ENCODE results near the gene EPOP.
"Not testable (repeated sequence)": the region's sequence is repeated elsewhere in the genome, so short reads cannot be mapped to it uniquely, and the experiment has no call there.

Gene EPOP

DNA sequence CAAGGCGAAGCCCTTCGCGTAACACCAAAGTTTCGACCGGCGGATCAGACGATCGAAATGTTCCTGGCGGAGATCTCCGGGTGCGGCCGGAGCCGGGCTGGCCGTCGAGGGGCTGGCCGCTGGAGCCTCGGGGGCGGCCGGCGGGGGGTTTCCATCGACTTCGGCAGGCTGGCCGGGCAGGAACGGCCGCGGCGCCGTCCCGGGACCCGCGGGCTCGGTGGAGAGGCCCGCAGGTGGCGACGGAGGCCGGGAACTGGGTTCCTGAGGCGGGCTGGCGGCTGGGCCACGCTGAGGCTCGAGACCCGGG lies 1.1 kb downstream of the EPOP start:
- no peak for FAIRE-seq

DNA sequence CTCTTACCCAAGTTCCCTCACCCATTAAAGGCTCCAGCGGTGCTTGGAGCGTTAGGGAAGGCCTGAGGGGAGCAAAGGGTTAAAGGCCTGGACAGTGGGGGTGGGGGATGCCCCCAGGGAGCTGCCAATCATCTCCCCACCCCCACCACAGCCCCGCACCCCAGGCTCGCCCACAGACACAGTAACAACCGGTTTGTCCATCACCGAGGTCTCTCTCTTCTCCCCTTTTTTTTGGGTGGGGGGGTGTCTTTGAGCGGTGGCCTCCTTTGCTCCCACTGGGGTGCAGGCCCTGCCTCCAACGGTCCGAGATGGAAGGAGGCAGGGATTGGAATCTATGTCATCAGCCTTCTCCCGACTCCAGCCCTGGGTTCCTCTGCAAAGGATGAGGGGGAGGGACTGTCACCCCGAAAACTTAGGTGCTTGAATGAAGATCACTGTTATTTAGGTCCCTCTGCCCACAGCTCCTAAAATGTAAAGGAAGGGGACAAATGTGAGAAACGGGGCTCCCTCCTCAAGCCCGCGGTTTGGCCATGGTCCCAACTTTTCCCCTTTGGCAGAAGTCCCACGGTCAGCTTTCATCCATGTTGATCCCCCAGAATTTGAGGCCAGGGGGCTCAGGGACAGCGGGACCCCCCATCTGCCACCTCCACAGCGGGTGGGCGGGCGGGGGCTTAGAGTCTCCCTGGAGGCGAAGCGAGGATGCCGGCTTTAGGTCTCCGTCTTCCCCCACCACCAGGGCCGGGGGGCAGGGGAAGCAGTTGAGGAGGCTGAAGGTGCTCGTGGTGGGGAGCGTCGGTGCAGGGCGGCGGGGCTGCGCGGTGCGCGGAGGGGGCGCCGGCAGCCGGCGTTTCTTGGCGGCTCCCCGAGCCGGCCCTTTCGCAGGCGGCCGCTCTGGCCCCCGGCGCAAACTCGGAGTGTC lies 1.7 kb downstream of the EPOP start:
- FAIRE-seq: no peak

DNA sequence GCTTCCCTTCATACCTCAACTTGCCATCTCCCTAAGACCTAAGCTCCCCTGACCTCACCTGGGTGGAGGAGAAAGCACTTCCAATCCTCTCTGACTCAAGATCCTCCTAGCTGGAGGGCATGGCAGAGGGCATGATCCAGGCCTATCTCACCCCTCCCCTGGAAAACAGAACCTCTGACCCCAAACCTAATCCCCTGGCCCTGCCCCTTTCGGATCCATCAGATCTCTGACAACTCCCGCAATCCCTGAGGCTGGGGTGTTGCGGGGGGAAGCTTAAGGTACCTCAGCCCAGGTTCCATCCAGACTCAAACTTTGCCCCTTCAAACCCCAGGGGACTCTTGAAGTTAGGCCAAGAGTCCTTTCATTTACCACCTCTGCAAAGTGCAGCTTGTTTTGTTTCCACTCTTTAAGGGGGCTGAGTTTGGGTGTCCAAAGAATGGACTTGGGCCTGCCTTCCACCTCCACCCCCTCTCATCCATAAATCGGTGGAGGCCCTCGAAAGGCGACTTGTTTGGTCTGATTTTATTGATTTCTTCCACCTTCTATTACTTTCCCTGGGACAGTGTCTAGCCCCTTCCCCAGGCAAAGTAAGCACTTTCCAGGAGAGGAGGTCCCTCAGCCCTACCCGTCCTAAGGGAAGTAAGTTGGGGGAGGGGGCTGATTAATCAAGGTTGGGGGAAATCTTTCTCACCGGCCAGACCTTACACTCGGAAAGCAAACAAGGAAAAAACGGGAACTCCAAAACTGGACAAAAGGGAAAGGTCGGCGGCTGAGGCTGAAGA lies 2.6 kb downstream of the EPOP start:
- no peak for FAIRE-seq

DNA sequence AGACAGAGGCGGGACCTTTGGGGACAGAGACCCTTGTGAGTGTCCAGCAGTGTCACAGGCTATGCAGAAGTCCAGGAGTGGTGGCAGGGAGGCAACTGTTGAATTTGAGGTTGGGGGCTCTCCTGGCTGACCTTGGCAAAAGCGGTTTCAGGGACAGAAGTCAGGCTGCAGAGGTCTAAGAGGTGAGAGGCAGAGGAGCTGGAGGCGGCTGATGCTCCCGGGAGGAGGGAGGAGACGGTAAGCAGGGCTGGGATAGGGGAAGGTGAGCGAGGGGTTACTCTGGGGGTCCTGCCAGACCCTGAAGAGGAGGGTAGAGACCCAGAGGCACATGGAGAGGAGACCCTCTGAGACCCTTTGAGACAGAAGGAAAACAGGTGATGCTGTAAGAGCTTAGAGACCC lies 5.2 kb downstream of the EPOP start:
- FAIRE-seq: no peak

DNA sequence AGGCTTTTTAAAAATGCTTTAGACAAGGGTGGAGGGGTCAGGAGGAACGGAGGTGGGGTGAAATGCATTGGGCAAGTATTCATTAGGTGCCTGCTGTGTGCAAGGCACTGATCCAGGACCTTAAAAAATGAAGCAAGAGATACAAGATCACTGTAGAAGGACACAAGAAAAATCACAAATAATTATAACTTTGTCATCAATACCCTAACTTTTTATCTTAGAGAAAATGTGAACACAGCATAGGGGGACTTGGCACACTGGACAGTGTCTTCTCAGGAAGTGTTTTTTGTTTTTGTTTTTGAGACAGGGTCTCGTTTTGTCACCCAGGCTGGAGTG lies 7.0 kb downstream of the EPOP start:
- FAIRE-seq: no peak

DNA sequence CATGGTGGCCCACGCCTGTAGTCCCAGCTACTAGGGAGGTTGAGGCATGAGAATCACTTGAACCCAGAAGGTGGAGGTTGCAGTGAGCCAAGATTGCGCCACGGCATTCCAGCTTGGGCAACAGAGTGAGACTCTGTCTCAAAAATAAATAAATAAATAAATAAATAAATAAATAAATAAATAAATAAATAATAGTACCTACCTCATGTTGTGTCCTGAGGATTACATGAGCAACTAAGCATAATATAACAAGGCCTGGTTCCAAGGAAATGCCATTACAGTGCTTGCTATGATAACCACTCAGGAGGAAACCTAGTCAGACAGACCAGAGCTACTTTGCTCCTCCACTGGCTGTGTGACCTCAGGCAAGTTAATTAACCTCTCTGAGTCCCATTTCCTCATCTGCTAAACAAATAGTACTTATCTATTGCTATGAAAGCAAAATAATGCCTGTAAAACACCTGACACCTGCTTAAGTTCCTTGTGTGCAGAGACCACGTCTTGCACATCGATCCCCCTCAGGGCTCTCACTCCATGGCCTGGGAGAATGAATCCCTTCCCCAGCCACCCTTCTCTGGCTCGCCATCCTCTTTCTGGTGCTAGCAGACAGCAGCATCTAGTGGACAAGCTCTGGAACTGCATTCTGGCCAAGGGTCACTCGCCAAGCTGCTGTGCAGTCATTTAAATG lies 7.5 kb downstream of the EPOP start:
- FAIRE-seq: no peak

DNA sequence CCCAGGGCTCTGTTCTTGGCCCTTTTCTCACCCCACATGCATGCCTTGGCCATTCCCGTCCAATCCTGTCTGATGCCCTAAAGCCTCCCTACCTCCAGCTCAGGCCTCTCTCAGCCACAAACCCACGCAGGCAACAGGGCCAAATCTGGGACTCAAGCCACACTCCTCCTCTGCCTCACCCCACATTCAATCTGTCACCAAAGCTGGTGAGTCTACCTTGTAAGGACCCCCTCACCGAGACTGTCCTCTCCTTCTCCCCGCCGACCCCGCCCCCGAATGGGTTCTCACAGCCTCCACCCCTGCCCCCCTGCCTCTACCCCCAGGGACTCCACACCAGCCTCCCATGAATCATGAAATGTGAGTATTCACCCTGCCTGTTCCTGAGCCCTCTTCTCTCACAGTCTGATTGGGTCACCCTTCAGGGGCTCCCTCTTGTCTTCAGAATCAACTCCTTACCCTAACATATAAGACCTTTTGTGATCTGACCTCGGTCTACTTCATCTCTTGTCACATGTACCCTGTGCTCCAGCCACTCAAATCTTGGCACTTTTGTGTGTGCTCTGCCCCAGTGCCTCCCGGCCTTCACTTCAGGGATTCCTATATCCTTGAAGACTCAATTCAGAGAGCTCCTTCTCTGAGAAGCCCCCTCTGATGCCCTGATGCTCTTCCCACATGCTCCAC lies 10.7 kb downstream of the EPOP start:
- FAIRE-seq: no peak

DNA sequence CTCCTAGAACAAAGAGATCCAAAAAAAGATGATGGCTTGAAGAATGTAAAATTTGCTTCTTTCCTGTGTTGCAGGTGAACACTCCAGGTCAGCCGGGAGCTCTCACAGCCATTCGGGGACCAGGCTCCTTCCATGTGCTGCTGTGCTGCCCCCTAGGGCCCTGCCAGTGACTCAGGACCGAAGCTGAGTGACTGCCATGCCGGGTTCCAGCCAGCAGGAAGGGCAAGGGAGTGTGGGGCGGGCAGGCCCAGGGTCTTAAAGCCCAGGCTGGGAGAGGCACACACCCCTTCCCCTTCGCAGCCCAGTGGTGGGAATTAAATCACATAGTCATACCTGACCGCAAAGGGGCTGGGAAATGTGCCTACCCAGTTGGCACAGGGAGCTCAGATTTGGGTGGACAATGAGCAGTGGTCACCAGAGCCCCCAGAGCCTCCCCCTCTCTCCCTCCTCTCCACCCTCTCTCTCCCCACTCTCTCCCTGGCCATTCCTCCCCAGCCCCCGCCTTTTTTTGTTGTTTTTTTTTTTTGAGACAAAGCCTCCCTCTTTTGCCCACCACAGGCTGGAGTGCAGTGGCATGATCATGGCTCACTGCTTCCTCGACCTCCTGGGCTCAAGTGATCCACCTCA lies 11.5 kb downstream of the EPOP start:
- FAIRE-seq: no peak

DNA sequence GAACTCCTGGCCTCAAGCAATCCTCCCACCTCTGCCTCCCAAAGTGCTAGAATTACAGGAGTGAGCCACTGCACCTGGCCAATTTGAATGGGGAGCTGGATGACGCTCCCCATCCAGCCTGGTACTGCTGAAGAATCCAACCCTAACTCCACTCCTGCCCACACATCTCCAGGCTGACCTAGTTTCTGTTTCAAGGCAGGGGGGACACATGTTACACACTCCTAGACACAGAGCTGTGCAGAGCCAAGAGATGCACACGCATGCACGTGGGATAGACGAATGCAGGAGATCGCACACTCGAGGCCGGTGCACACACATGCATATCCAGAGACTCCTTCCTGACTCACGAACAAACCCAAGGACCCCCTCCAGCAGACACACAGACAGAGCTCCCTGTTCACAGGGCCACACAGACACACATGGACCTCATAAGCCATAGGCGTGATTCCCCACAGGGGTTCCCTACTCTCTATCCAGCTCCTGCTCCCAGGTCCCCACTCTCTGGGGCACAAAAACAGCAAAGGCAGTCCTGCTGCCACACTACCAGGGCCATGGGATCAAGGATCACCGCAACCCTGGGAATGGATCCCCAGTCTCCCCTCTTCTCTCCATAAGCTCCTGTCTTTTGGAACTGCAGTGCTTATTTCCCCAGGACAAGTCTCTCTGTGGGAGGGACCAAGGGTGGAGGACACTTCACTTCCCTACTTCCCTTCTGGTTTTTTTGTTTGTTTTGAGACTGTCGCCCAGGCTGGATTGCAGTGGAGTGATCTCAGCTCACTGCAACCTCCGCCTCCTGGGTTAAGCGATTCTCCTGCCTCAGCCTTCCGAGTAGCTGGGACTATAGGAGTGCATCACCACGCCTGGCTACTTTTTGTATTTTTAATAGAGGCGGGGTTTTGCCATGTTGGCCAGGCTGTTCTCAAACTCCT lies 14.4 kb downstream of the EPOP start:
- no peak for FAIRE-seq

DNA sequence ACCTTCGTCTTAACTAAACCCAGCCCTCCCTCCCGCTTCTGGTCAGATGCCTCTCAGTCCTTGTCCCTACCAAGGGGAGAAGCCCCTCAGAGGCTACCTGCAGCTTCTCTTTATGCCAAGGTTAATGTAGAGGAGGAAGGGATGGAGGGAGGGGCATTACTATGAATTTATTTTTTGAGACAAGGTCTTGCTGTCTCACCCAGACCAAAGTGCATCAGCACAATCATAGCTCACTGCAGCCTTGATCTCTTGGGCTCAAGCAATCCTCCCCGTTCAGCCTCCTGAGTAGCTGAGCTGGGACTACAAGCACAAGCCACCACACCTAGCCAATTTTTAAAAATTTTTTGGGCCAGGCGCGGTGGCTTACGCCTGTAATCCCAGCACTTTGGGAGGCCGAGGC lies 15.3 kb downstream of the EPOP start:
- no peak for FAIRE-seq

DNA sequence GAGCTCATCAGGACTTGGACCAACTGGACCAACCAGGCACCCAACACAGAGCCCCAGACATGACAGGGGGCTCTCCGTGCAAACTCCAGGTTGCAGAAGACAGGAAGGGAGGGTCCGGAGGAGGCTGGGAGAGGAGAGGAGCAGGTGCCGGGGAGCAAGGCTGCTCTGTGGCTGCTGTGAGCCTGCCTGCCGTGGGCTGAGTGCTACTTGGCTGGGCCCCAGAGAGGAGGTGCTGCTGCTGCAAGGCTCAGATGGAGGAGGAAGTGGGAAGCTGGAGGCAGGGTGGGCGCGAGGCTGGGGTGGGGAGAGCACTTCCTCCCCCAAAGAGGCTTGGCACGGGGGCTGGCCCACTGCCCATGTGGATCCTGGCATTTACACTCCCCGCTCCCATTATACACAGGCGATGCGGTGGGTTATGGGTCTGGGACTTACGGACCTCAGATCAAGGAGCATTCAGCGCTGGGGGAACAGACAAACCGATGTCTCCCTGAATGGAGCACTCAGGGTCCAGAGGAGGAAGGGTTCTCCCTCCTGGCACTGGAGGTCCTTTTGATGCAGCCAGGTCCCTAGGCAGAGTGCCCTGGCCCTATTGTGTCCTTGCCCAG lies 15.9 kb downstream of the EPOP start:
- no peak for FAIRE-seq

DNA sequence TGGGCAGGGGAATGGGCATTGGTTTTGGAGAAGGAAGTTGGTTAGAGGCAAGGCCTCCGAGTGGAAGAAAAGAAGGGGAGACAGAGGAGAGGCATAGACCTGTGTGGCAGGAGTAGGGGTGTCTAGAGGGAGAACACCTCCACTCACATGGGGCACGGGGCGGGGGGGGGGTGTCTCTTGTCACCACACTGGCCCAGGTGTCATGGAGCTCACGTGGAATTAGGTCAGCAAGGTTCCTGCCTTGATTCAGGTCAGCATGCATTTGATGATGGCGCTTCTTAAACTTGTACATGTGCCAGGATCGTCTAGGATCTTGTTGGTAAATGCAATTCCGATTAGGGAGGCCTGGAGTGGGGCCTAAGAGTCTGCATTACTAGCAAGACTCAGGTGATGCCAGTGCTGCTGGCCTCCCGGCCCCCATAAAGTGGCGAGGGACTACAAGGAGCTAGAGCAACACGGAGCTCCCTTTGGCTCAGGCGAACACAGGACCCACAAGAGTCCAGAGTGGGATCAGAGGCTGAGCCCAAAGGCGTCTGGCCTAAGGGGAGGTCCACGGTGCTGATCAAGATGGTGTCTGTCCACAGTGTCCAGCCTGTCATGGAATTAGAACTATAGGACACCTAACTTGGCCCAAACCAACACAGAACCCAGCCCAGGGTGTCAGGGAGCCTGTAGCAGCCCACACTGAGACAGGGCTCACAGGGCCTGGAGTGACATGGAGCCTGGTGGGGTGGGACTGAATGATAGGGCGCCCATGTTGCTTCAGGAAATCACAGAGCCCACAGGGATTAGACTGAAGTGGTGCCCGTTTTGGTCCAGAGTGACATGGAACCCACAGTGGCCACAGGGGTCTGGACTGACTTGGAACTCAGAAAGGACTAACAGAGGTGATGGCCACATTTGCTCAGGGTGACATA lies 16.7 kb downstream of the EPOP start:
- FAIRE-seq: no peak

DNA sequence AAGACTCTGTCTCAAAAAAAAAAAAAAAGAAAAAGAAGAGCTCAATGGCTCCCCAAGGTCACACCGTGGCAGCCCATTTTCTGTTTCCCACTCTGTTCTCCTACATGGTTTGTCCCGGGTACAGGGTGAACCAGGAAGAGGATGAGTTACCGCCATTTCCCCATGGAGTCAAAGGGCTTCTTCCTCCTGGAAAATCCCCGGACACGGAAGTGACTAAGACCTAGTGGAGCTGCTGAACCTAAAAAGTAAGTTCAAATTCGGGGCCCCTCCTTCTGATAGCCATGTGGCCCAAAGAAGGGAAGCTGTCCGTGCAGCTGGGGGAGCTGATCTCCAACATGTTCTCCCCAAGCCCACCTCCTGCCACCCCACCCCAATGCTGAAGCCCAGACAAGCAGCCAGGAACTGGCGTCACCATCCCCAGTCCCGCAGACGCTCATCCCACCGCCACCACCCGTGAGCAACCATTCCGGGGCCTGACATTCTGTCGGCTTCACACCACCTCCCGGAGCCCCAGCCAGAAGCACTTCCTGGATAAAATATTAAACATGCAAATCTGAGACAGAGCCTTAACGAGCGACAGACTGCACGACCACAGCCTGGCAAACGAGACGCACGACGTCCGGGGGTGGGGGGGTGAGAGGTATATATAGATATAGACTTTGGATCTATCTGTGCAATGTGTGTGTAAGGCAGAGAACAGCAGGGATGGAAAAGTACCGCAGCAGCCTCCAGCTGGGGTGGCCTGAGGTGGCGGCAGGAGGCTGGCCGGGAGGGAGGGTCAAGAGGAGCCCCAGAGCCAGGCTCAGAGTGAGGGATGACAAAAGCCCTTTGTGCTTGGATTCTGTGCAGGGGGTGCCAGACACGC lies 17.6 kb downstream of the EPOP start:
- no peak for FAIRE-seq

DNA sequence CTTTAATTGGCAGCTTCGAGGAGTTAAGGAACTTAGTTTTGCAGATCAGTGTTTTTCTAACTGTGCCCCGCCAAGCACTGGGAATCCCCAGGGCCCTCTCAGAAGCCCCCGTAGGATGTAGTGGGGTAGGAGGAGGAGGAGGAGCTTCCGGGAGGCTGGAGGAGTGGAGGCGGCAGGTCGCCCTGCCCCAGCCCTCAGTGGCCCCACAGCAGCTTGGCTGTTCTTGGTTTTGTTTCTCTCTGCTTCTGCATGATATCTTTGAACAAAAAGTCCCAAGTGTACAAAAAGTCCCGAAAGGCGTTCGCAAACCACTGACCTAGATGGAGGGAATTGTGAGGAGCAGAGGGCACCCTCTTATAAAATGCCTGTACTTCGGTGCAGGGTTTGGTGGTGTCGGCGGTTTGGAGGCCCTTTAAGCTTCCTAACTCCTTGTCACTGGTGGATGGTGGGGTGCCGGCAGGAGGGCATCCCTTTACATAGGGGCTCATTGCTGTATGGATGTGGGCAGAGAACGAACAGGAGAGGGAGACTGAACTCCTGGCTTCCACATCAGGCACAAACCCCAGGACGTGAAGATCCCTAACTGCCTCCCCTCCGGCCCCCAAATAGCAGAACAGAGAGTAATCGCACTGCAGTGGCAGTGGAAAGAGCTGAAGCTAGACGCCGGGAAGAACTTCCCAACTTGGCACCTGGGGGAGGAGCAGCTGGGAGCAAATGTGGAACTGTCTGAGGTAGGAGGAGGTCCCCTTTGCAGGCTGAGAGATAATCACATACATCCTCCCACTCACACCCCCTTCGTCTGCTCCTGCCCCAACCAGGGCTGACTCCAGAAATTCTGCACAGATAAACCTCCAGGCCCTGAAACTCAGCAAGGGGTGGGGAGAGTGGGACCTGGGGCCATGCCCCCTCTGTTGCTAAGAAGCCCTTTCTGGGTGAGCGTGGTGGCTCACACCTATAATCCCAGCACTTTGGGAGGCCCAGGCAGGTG lies 20.1 kb downstream of the EPOP start:
- no peak for FAIRE-seq

DNA sequence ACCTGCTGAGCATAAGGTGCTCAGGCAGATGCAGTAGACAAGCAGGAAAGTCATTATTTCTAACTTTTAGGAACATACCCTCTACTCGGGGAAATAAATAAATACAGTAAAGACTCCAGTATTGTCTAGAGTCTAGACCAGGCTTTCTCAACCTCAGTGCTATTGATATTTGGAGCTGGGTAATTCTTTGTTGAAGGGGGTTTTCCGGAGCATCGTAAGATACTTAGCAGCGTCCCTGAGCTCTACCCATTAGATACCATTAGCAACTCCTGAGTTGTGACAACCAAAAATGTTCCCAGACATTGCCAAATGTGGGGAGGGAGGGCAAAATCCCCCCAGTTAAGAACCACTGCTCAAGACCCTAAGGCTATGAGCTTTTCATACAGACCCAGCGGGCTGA lies 21.1 kb downstream of the EPOP start:
- FAIRE-seq: no peak

DNA sequence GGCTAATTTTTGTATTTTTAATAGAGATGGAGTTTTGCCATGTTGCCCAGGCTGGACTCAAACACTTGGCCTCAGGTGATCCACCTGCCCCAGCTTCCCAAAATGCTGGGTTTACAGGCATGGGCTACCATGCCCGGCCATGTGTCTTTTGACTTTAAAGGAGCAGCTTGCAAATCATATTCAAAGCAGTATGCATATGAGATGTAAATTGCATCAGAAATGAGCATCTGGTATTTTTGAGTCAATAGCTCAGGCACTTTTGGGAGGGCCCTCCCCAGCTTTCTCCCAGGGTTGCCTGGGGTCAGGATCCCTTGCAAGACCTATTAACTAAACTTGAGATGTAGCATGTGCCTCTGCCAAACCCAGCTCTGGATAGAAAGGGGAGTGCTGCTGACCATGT lies 21.5 kb downstream of the EPOP start:
- no peak for FAIRE-seq

DNA sequence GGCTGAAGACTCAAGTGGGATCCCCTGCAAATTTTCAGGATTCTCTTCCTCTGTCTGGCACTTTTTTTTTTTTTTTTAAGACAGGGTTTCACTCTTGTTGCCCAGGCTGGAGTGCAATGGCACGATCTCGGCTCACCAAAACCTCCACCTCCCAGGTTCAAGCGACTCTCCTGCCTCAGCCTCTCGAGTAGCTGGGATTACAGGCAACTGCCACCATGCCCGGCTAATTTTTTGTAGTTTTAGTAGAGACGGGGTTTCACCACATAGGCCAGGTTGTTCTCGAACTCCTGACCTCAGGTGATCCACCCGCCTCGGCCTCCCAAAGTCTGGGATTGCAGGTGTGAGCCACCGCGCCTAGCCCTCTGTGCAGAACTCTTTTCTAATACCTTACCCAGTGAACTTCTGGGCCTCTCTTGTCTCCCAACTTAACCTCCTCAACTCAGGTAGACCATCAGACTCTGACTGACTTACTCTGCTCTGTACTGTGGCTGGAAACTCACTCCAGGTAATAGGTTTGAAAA lies 24.0 kb downstream of the EPOP start:
- not testable (repeated sequence) for FAIRE-seq
